ENCODE measurements around the gene ATP8A2.
A peak's percentile ranks its signal among the peaks of the same experiment; 100 is the strongest.

ATP8A2 gene

GRCh38 chr13:25979371-25979770 is 607.6 kb downstream of the ATP8A2 start:
- DNase-seq, result no peak

DNA sequence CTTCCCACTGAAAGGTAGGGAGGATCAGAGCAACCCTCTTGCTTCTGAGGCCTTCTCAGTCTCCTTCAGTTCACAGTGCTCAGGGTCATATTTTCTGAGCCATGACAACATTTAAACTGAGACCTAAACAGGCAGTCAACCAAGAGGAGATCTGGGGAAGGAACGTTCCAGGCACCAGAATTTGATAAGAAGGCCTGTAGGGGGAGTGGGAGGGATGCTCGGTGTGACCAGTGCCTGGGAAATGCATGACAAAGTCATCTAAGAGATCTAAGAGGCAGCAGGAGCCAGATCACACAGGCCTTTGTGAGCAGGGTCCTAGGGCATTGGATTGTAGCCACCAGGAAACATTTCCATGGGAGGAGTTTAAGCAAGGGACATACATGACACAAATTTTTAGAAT is 608.5 kb downstream of the ATP8A2 start:
- DNase-seq, result no peak

GRCh38 chr13:25981060-25981459 is 609.3 kb downstream of the ATP8A2 start:
- no peak for DNase-seq

DNA sequence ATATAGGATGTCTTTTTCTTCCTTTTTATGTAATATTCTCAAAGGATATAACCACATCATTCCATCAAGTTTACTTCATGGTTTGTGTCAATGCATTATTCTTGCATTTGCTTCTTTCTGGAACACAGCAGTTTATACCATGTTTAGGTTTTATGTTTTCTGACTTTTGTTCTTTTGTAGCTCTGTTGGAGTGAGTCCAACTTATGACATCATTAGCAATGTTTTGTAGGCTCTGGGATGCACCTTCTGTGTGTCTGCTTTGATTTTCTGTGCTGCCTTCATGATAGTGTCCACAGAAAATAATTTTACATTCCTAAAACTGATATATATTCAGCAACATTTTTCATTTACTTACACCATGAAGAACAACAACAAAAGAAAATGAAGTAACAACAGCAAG is 611.1 kb downstream of the ATP8A2 start:
- no peak for DNase-seq

DNA sequence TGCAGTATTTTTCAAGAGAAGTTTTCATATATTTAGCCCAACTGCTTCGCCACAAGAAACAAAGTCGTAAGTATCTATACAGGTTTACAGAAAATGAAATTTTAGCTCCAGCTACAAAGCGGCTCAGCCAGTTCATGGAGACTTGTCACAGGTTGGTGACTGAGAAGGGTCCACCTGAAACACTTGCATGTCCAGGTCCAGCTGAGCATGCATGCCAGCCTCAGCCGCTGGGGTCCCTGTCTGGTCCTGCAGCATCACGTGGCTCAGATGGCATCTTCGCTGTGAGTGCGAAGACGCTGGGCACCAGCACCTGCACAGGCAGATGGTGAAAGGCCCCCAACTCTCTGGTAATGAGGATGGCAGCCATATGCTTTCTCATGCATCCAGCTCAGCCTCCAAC is 616.2 kb downstream of the ATP8A2 start:
- DNase-seq, result no peak

DNA sequence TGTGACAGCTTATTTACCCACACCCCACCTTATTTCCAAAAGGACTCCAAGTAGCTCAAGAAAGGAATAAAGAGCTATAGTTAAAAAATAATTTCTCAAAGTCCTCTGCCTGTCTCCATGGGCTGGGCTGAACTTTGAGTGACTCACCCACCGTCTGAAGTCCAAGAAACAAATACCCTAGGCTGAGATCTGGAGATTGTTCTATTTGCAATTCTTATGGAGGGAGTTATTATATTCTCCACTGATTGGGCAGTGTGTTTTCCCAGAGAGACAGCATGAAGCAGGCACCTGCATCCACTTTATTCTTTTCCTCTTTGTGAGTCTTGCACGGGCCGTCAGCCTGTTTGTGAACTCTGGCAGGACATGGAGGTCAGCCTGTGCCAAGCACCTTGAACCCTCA is 616.9 kb downstream of the ATP8A2 start:
- DNase-seq, result no peak

GRCh38 chr13:25990801-25991200 is 619.0 kb downstream of the ATP8A2 start:
- no peak for DNase-seq

DNA sequence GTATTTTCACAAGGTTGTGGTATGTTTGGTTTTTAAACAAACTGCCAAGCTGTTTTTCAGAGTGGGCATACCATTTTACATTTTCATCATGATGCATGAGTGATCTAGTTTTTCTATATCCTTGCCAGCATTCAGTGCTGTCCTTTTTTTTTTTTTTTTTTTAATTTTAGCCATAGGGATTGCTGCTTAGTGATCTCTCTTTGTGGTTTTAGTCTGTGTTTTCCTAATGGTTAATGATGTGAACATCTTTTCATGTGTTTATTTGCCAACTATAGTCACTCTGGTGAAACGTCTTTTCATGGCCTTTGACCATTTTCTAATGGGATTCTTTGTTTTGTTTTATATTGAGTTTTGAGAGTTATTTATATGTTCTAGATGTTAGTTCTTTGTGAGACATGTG is 620.3 kb downstream of the ATP8A2 start:
- DNase-seq, result no peak

DNA sequence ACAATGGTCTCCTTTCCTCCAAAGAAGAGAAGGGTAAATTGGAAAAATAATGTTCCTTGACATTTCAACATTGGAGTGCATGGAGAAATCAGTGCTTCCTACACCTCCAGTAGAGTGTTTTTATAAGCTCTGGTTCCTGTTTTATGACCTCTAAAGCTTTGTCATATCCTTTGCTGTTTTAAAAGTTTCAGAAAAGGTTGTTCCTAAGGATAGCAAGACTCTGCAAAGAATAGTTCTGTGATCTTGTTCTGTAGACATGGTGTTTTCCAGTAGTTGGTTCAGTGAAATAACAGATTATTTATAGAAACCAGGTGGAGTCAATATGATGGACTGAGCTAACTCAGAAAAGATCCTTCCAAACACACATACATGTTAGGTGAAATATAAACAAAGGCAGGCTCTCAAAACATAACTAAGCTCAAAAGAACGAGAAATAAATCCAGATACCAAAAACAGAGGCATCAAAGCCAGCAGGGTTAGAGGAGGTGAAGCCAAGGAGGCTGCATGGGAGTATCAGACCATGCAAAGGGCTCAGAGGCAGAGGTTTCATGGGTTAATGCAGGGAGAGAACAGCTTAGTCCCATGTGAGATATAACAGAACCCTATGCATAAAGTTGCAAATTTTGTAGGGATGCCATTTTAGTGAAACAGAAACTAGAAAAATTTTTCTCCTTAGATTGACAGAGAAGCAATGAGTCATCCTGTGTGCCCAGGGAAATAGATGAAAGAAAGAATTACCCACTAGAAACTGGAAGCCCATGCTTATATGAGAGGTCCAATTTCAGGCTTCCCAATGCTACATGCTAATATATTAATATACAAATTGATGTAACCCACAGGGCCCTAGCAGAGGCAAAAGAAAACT is 635.7 kb downstream of the ATP8A2 start:
- DNase-seq, result no peak

DNA sequence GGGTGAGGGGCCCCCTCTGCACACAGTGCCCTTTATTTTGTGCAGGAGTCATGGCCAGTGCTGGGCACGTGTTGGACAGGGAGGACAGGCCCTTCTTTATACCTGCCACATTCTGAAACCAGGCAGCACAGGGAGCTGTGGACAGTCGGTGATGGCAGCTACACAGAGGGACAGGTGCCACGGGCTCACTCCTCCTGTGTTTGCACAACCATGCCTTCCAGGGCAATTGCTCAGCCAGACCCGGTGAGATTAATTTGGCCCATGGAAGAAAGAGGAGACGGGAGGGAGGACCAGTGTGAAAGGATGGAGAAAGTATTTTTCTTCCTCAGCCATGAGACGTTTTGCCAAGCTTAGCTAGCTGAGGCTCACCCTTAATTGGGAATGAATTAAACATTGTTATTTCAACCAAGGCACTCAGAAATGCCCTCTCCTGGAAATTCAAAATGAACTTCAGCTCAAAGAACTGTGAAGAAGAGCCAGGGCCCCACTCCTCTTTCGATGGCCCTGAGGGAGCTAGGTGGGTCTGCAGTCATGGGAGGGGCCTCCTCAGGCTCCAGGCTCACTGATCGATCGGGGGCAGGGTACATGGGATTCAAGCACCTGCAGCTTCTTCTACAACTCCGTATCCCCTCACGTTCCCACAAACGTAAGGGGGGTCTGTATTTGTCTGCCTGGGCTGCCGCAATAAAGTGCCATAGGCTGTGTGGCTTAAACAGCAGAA is 638.9 kb downstream of the ATP8A2 start:
- DNase-seq, result no peak

DNA sequence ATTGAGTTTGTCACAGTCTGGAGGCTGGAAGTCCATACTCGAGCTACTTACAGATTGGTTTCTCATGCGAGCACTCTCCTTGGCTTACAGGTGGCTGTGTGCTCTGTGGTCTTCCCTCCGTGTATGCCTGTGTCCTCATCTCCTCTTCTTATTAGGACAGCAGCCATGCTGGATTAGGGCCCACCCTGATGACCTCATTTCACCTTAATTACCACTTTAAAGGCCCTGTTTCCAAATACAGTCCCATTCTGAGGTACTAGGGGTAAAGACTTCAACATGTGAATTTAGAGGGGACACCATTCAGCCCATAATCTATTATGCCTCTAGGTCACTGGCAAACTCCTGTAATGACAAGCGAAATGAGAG is 639.4 kb downstream of the ATP8A2 start:
- DNase-seq, result no peak

DNA sequence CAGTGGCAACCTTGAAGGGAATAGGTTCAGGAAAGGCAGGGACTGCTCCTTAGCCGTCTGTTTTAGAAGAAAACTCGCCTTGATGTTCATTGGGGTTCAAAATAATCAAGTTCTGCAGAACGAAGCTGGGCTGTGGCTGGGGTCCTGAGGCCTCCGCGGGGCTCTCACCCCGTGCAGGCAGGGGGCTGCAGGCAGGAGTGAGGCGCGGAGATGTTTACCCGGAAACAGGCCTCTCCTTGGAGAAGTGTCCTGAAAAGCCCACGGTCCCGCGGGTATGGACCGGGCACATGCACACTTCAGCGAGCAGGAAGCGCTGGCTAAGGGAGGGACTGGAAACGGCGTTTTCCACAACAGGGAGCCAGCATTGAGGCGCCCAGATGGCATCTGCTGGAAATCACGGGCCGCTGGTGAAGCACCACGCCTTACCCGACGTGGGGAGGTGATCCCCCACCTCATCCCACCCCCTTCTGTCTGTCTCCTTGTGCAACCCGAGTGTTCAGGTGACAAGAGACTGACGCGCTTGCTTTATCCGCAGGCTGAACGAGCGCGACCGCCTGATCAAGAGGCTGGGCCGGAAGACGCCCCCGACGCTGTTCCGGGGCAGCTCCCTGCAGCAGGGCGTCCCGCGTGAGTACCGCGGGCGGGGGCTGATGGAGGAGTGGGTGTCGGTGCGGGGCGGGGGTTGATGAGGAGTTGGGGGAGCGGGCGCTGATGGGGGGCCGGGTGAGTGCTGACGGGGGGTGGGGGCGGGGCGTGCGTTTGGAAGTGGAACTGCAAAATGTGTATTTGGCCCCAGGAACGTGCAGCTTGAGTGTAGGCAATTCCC is 640.4 kb downstream of the ATP8A2 start:
- DNase-seq, result peak; percentile 60

- no peak for DNase-seq
These were observed 641.2 kb downstream of the ATP8A2 start for GRCh38 chr13:26012995-26013394.

DNA sequence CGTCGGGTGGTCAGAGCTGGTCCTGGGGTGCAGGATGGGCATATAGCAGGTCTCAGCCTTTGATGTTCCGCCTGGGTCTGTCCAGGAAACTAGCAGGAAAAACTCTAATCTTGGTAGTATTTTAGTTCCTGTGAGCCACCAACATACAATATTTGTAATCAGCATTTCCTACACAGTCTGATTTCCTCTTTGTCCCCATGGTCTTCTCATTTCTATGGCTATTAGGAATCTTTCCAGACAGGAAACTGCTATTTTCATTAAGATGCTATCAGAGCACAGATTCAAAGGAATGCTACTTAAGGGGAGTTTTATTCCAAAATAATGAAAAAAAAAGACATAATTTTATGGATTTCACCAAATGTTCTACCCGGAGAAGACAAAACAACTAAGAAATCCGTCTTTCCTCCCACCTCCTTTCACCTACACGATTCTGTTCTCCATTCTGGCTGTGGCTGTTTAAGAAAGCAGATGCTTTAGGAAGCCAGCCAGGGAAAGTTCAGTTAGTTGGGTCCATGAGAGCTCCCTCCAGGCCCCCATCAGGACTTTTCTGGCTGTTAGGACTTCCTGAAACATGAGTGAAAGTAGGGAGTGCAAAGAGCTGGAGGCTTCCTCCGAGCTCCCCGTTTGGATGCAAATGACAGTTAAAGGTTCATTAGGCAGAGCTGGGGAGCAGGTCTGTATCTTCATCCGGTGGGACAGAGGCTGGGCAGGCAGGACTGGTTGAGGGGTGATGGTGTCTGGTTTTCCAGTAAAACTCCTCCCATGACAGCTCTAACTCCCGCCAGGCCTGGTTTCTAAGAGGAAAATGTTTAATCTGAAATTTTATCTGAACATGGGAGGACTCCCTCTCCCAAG is 643.7 kb downstream of the ATP8A2 start:
- no peak for DNase-seq

GRCh38 chr13:26016189-26016588 is 644.4 kb downstream of the ATP8A2 start:
- no peak for DNase-seq

- no peak for DNase-seq
These were observed 645.6 kb downstream of the ATP8A2 start for GRCh38 chr13:26017196-26017921.

GRCh38 chr13:26017932-26018665 is 646.3 kb downstream of the ATP8A2 start:
- DNase-seq, result no peak

- no peak for DNase-seq
These were observed 647.5 kb downstream of the ATP8A2 start for GRCh38 chr13:26019251-26019650.

- no peak for DNase-seq
These were observed 648.4 kb downstream of the ATP8A2 start for GRCh38 chr13:26019881-26020870.

- no peak for DNase-seq
These were observed 649.1 kb downstream of the ATP8A2 start for GRCh38 chr13:26020891-26021290.
